GM12878 (cell line): ENCODE results near the gene TSTD2. TPM values are rescaled to one million over a fixed set of nuclear protein-coding genes. Genes with fewer than 3 reads are reported as not detected.

Experiments used
- ATAC-seq: fragments of 200-7000 bp; cut with Tn5 transposase; 3 replicates; pipeline ENCODE4 v1.9.1; 2020; ENCODE audit warnings: mild to moderate bottlenecking, moderate library complexity
- BruUV-seq: library from RNA; stranded (reverse); fragments of 400-500 nt; replicated peaks from 2 replicates; lab custom pipeline; 2021; lab: Mats Ljungman, UMichigan
- CTCF ChIA-PET: fragments of 300-600 bp; sonication (Branson Sonifier 250); formaldehyde crosslinking; extraction: SDS; loops from one replicate; lab custom pipeline; 2021; ENCODE audit warnings: inconsistent platforms; lab: Yijun Ruan, JAX
- POLR2A ChIA-PET: fragments of 350-600 bp; formaldehyde crosslinking; extraction: SDS; loops from one replicate; lab custom pipeline; 2021; ENCODE audit warnings: inconsistent platforms; lab: Charles Lee
- RAD21 ChIA-PET: fragments of 300-600 bp; sonication (Branson Sonifier 250); formaldehyde crosslinking; loops from one replicate; lab custom pipeline; 2023; ENCODE audit warnings: antibody characterized with exemption; ENCODE audit not compliant: unreplicated experiment; lab: Charles Lee
- SMC1A ChIA-PET: fragments of 300-600 bp; sonication (Branson Sonifier 250); formaldehyde crosslinking; loops from one replicate; lab custom pipeline; 2023; ENCODE audit not compliant: unreplicated experiment, uncharacterized antibody; lab: Charles Lee
- DNase-seq: peaks from one replicate; pipeline ENCODE4 v3.0.0-alpha.2; 2011; ENCODE audit warnings: low read depth, low spot score
- FAIRE-seq: peaks from 3 replicates; lab custom pipeline; 2011; peaks lifted over from hg19 to GRCh38; lab: Jason Lieb, UNC
- H2AFZ ChIP-seq: 2 replicates; pipeline ENCODE4 v1.6.0; 2011; ENCODE audit warnings: low read depth, low read length, control low read depth; ENCODE audit not compliant: control insufficient read depth
- H3K27ac ChIP-seq: 2 replicates; pipeline ENCODE4 v1.5.1; 2011; ENCODE audit warnings: control low read depth; ENCODE audit not compliant: control insufficient read depth, insufficient read depth
- H3K27me3 ChIP-seq, 2 experiments: replicated peaks in 1 of 2; 2 replicates each; pipeline versions ENCODE4 v1.6.0 to v1.6.1; 2011; ENCODE audit warnings: low read length in 1 of 2; ENCODE audit not compliant: control insufficient read depth in 2 of 2, insufficient read depth in 2 of 2
- H3K36me3 ChIP-seq, 2 experiments: 2 replicates each; pipeline ENCODE4 v1.5.1; 2011; ENCODE audit warnings: low read length in 1 of 2; ENCODE audit not compliant: control insufficient read depth in 2 of 2, insufficient read depth in 2 of 2
- H3K4me1 ChIP-seq: 2 replicates; pipeline ENCODE4 v1.6.1; 2011; ENCODE audit warnings: mild to moderate bottlenecking, low read length, moderate library complexity, mixed read lengths; ENCODE audit not compliant: control insufficient read depth, insufficient read depth
- H3K4me2 ChIP-seq: 2 replicates; pipeline ENCODE4 v1.6.0; 2011; ENCODE audit warnings: control low read depth; ENCODE audit not compliant: control insufficient read depth, insufficient read depth
- H3K4me3 ChIP-seq: fragments of 200-600 bp; sonication (generic); 2 replicates; pipeline ENCODE4 v1.5.1; 2016
- H3K79me2 ChIP-seq: 2 replicates; pipeline ENCODE4 v1.6.0; 2011; ENCODE audit warnings: low read length; ENCODE audit not compliant: control insufficient read depth, insufficient read depth
- H3K9ac ChIP-seq: 2 replicates; pipeline ENCODE4 v1.8.0; 2011; ENCODE audit warnings: low read length, control low read depth, mixed read lengths; ENCODE audit not compliant: control insufficient read depth, insufficient read depth
- H3K9me3 ChIP-seq: replicated peaks from 3 replicates; pipeline ENCODE4 v1.5.1; 2011; ENCODE audit warnings: mild to moderate bottlenecking, low read length; ENCODE audit not compliant: control insufficient read depth, insufficient read depth
- H4K20me1 ChIP-seq: 2 replicates; pipeline ENCODE4 v1.6.0; 2011; ENCODE audit not compliant: control insufficient read depth, insufficient read depth
- ATF7 ChIP-seq: fragments of 450-650 bp; IDR thresholded peaks from 2 replicates; pipeline ENCODE4 v1.6.1; 2016; ENCODE audit warnings: low read depth, mild to moderate bottlenecking
- HDAC6 ChIP-seq: fragments of 200-600 bp; sonication (generic); IDR thresholded peaks from one replicate; pipeline ENCODE4 v1.8.0; 2017; ENCODE audit warnings: antibody characterized with exemption; ENCODE audit not compliant: unreplicated experiment
- RCOR1 ChIP-seq: conservative IDR thresholded peaks from 2 replicates; pipeline ENCODE4 v1.6.1; 2012; ENCODE audit warnings: low read depth, low read length, improper control_type of control experiment
- SPI1 ChIP-seq: IDR thresholded peaks from 2 replicates; pipeline ENCODE4 v1.6.1; 2011; ENCODE audit warnings: low read depth, mild to moderate bottlenecking, low read length, moderate library complexity, borderline replicate concordance; ENCODE audit not compliant: insufficient read depth
- WGBS: methylation state at CpG from one replicate; pipeline ENCODE4 v1.1.6; 2016; ENCODE audit warnings: low lambda C conversion rate; ENCODE audit not compliant: insufficient replicate concordance, insufficient coverage; ENCODE audit errors: missing lambda C conversion rate; 5-methylcytosine and 5-hydroxymethylcytosine counted together
- in situ Hi-C: fragments of 300-500 bp; cut with MboI; formaldehyde crosslinking; loops from 9 replicates; pipeline ENCODE4 v1.14.3; 2018; ENCODE audit warnings: mixed read lengths
- intact Hi-C: fragments of 100-400 bp; cut with micrococcal nuclease; formaldehyde crosslinking; loops from one replicate; pipeline ENCODE4 v1.14.2; 2022; ENCODE audit not compliant: unreplicated experiment
- polyA plus RNA-seq, 11 experiments: library from polyadenylated mRNA; depleted of rRNA in 4 of 11; unstranded in 6 of 11; stranded (reverse) in 5 of 11; fragments of >200 nt; fragmentation: Nextera tagmentation in 4 of 11; fragmentation: Illumina TruSeq in 1 of 11; extraction: Ambion mirVana in 4 of 11; extraction: Trizol in 1 of 11; gene quantifications; 1 replicate in 1 of 11; 2 replicates in 10 of 11; pipeline versions ENCODE4 v1.2.1 to v1.2.3, GENCODE V29; 2011 to 2016; ENCODE audit warnings: inconsistent platforms in 2 of 11, missing spikeins in 2 of 11, low read depth in 1 of 11
- total RNA-seq, 4 experiments: library from RNA; depleted of rRNA in 3 of 4; stranded (reverse); fragments of >200 nt in 3 of 4; fragmentation: Illumina TruSeq in 1 of 4; extraction: Trizol in 1 of 4; gene quantifications; 2 replicates each; pipeline versions ENCODE4 v1.2.1 to v1.2.3, GENCODE V29; 2013 to 2021

Gene TSTD2
- total and polyA plus RNA-seq, 10 of the 15 experiments (the other 5 are each of a cell fraction or from before 2014, with no cell fraction given), result 5.0 to 30.6 (median 14.1) TPM

DNA sequence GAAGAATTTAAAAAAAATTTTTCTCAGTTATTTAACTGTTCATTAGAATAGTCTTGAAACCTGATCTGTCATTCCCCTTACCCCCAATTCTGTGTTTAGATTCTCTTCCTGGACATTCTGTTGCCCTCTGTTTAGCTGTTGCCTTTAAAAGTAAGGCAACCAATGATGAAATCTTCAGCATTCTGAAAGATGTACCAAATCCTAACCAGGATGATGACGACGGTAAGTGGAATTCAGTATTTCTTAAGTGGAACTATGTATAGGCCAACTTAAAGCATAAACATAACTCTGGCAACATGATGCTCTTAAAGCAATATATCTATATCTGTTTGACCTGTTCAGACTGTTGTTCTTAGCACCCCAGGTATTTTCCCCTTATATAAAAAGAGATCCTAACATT lies 27.7 kb upstream of the TSTD2 start:
- ChIA-PET SMC1A (interaction anchor here (0.6 to 1.5 kb wide), 4 partner anchors 14 to 249 kb away, joined by 3 to 7 read pairs (median 3); no protein-coding TSS in a partner anchor), CTCF (interaction anchor here (0.7 to 0.9 kb wide), 2 partner anchors 29 to 275 kb away, joined by 3 to 4 read pairs; no protein-coding TSS in a partner anchor), RAD21 (interaction anchor here (1.5 kb wide), 1 partner anchor 28 kb away, joined by 3 read pairs; the partner anchor contains the start of gene TSTD2), POLR2A (interaction anchor here (0.5 kb wide), 1 partner anchor 242 kb away, joined by 4 read pairs; no protein-coding TSS in a partner anchor)
- Histone ChIP-seq H3K9ac (no peak overlapping the region), H2AFZ (no peak overlapping the region), H3K27me3 (no peaks in the 10 kb centered on the region), H3K4me2 (no peak overlapping the region), H3K36me3 (peaks cover 17 to 58% of the 10 kb centered on the region in 2 experiments), H3K9me3 (no peaks in the 10 kb centered on the region), H3K4me1 (no peaks in the 10 kb centered on the region), H4K20me1 (no peaks in the 10 kb centered on the region), H3K79me2 (no peaks in the 10 kb centered on the region), H3K4me3 (no peak overlapping the region), H3K27ac (no peak overlapping the region)
- intact Hi-C loops, result no loop called here
- BruUV-seq, result no TSS peak
- in situ Hi-C loops, result no loop called here
- FAIRE-seq, result no peak
- no peak for DNase-seq
- no peak for ATAC-seq
- 100% methylated on average over 2 of the region's 2 CpGs for WGBS
- TF ChIP-seq RCOR1, result no peak
- TF ChIP-seq ATF7, result no peak

DNA sequence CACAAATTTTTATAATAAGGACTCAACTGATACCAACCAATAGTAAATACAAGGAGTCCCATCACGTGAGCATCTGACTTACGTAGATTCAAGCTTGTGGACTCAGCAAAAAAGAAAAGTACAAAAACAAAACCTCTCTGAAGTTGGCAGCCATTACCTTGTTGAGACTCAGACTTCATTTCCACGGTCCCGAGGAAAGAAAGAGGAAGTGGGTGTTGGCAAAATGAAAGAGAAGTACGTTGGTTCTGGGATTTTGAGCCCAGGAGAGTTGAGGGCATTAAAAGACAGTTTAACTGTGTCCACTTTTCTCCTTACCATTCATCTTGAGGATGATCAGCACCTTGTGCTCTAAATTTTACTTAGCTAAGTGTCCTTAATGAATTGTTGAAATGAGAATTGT lies 27.2 kb upstream of the TSTD2 start:
- no peak overlapping the region for H3K27ac ChIP-seq
- H4K20me1 ChIP-seq, result no peaks in the 10 kb centered on the region
- POLR2A ChIA-PET, result no interaction called here
- CTCF ChIA-PET, result interaction anchor here (0.7 to 1.7 kb wide), 5 partner anchors 21 to 275 kb away, joined by 3 to 7 read pairs (median 4); no protein-coding TSS in a partner anchor
- SMC1A ChIA-PET, result interaction anchor here (0.6 to 1.5 kb wide), 7 partner anchors 14 to 248 kb away, joined by 3 to 7 read pairs (median 3); partner anchors contain the start of genes NCBP1 and TSTD2
- no peaks in the 10 kb centered on the region for H3K79me2 ChIP-seq
- DNase-seq, result no peak
- RAD21 ChIA-PET, result interaction anchor here (1.5 kb wide), 1 partner anchor 27 kb away, joined by 3 read pairs; the partner anchor contains the start of gene TSTD2
- TF ChIP-seq SPI1, result peak; percentile 65; the same call in 1 of the 2 replicates
- no peak for TF ChIP-seq HDAC6
- TF ChIP-seq, all 136 proteins: peak for 1
- ATAC-seq (no peak), FAIRE-seq (peak; percentile 47)
- H3K36me3 ChIP-seq, result peaks cover 16 to 59% of the 10 kb centered on the region in 2 experiments
- no peaks in the 10 kb centered on the region for H3K4me1 ChIP-seq
- no TSS peak for BruUV-seq
- H3K4me3 ChIP-seq, result no peak overlapping the region
- H3K4me2 ChIP-seq, result no peak overlapping the region
- in situ Hi-C loops, result no loop called here
- no peak overlapping the region for H3K9ac ChIP-seq
- intact Hi-C loops, result no loop called here
- no peak overlapping the region for H2AFZ ChIP-seq
- H3K9me3 ChIP-seq, result no peaks in the 10 kb centered on the region
- 61% methylated on average over 5 of the region's 5 CpGs for WGBS
- H3K27me3 ChIP-seq, result no peaks in the 10 kb centered on the region
